Fibroblast of lung (primary cell): ENCODE results near the gene CORO2B. TPM values are rescaled to one million over a fixed set of nuclear protein-coding genes. Genes with fewer than 3 reads are reported as not detected.

Experiments
- DNase-seq, 2 donors: peaks; one replicate each; pipeline versions ENCODE4 v3.0.0 to v3.0.0-alpha.2; 2010; ENCODE audit warnings: low read depth in 2 of 2
- H2AFZ ChIP-seq: 2 replicates; pipeline ENCODE4 v1.5.1; 2012; ENCODE audit warnings: low read length, control low read depth, inconsistent platforms
- H3K27ac ChIP-seq: 2 replicates; pipeline ENCODE4 v1.5.1; 2011; ENCODE audit warnings: low read length, control low read depth; ENCODE audit not compliant: insufficient read depth
- H3K27me3 ChIP-seq: 2 replicates; pipeline ENCODE4 v1.5.1; 2011; ENCODE audit warnings: mild to moderate bottlenecking, low read length; ENCODE audit not compliant: control insufficient read depth, insufficient read depth
- H3K36me3 ChIP-seq: 2 replicates; pipeline ENCODE4 v1.5.1; 2011; ENCODE audit warnings: low read length; ENCODE audit not compliant: control insufficient read depth, insufficient read depth
- H3K4me1 ChIP-seq: 2 replicates; pipeline ENCODE4 v1.5.1; 2011; ENCODE audit warnings: low read length; ENCODE audit not compliant: control insufficient read depth, insufficient read depth; ENCODE audit errors: extremely low read depth
- H3K4me2 ChIP-seq: 2 replicates; pipeline ENCODE4 v1.5.1; 2011; ENCODE audit warnings: low read length, control low read depth; ENCODE audit not compliant: insufficient read depth; ENCODE audit errors: extremely low read depth
- H3K4me3 ChIP-seq, 4 experiments: fragments of 200-600 bp in 1 of 4; sonication (generic) in 1 of 4; replicated peaks in 1 of 4; 2 replicates each; pipeline ENCODE4 v1.5.1; 2011 to 2016; ENCODE audit warnings: low read length in 4 of 4, low read depth in 3 of 4, mild to moderate bottlenecking in 3 of 4, control low read depth in 2 of 4, inconsistent platforms in 1 of 4, mixed read lengths in 1 of 4; ENCODE audit not compliant: insufficient read depth in 1 of 4; ENCODE audit errors: control extremely low read depth in 1 of 4
- H3K79me2 ChIP-seq: 2 replicates; pipeline ENCODE4 v1.5.1; 2012; ENCODE audit warnings: mild to moderate bottlenecking, low read length, inconsistent platforms; ENCODE audit not compliant: control insufficient read depth, insufficient read depth
- H3K9ac ChIP-seq: 2 replicates; pipeline ENCODE4 v1.5.1; 2011; ENCODE audit warnings: mild to moderate bottlenecking, low read length, control low read depth; ENCODE audit not compliant: insufficient read depth
- H3K9me3 ChIP-seq: 2 replicates; pipeline ENCODE4 v1.5.1; 2012; ENCODE audit warnings: low read depth, low read length; ENCODE audit not compliant: control insufficient read depth, insufficient read depth
- H4K20me1 ChIP-seq: 2 replicates; pipeline ENCODE4 v1.5.1; 2011; ENCODE audit warnings: low read length; ENCODE audit not compliant: control insufficient read depth, insufficient read depth; ENCODE audit errors: extremely low read depth
- CTCF ChIP-seq, 2 donors: IDR thresholded peaks in 1 of 2; conservative IDR thresholded peaks in 1 of 2; 1 replicate in 1 of 2; 2 replicates in 1 of 2; pipeline ENCODE4 v1.5.1; 2011 to 2012; ENCODE audit warnings: low read length in 2 of 2, control low read depth in 1 of 2, inconsistent platforms in 1 of 2, low read depth in 1 of 2, mild to moderate bottlenecking in 1 of 2
- EZH2 ChIP-seq: IDR thresholded peaks from 2 replicates; pipeline ENCODE4 v1.5.1; 2012; ENCODE audit warnings: low read length, control low read depth, mild to moderate bottlenecking; ENCODE audit errors: missing control alignments
- polyA plus RNA-seq, 2 donors: library from polyadenylated mRNA; depleted of rRNA in 1 of 2; stranded (reverse) in 1 of 2; unstranded in 1 of 2; fragments of >200 nt; gene quantifications; 2 replicates each; pipeline ENCODE4 v1.2.1, GENCODE V29; 2011 to 2012; ENCODE audit warnings: missing spikeins in 1 of 2
- total RNA-seq: library from RNA; depleted of rRNA; stranded (reverse); fragments of >200 nt; gene quantifications from 2 replicates; pipeline ENCODE4 v1.2.1, GENCODE V29; 2014

The CORO2B gene
- total and polyA plus RNA-seq, 2 donors (not counting 1 experiment from before 2014, with no cell fraction given), result 17.5 to 25.3 TPM

- no peaks in the 10 kb centered on the region for H4K20me1 ChIP-seq
- H3K79me2 ChIP-seq, result no peaks in the 10 kb centered on the region
- TF ChIP-seq CTCF (conservative IDR thresholded peaks at IDR 0.05 in 1 of 2, IDR thresholded peaks at IDR 0.05 in 1 of 2; ENCODE audit: low read depth in 1 of 2, low read length in 2 of 2), result no peak
- no peak for TF ChIP-seq EZH2
- H3K27ac ChIP-seq, result no peak overlapping the region
- no peaks in the 10 kb centered on the region for H3K27me3 ChIP-seq
- H3K36me3 ChIP-seq, result no peaks in the 10 kb centered on the region
- H3K4me2 ChIP-seq, result no peak overlapping the region
- no peaks in the 10 kb centered on the region for H3K4me1 ChIP-seq
- no peak overlapping the region for H3K4me3 ChIP-seq
- no peak for DNase-seq
- no peaks in the 10 kb centered on the region for H3K9me3 ChIP-seq
- no peak overlapping the region for H3K9ac ChIP-seq
- no peak overlapping the region for H2AFZ ChIP-seq
These were observed 154.9 kb downstream of the CORO2B start for GRCh38 chr15:68733666-68734065.

- no peaks in the 10 kb centered on the region for H3K4me1 ChIP-seq
- no peak overlapping the region for H3K9ac ChIP-seq
- TF ChIP-seq EZH2 (no peak), CTCF (conservative IDR thresholded peaks at IDR 0.05 in 1 of 2, IDR thresholded peaks at IDR 0.05 in 1 of 2; ENCODE audit: low read depth in 1 of 2, low read length in 2 of 2) (no peak)
- H3K4me2 ChIP-seq, result no peak overlapping the region
- no peak overlapping the region for H3K27ac ChIP-seq
- H4K20me1 ChIP-seq, result no peaks in the 10 kb centered on the region
- no peaks in the 10 kb centered on the region for H3K27me3 ChIP-seq
- no peak for DNase-seq
- H3K9me3 ChIP-seq, result no peaks in the 10 kb centered on the region
- H3K4me3 ChIP-seq, result no peak overlapping the region
- no peaks in the 10 kb centered on the region for H3K36me3 ChIP-seq
- H3K79me2 ChIP-seq, result no peaks in the 10 kb centered on the region
- no peak overlapping the region for H2AFZ ChIP-seq
These were observed 155.6 kb downstream of the CORO2B start for GRCh38 chr15:68734352-68734751.

GRCh38 chr15:68734881-68735280, 156.1 kb downstream of the CORO2B start:
- Histone ChIP-seq H4K20me1 (no peaks in the 10 kb centered on the region), H3K9me3 (no peaks in the 10 kb centered on the region), H3K4me2 (no peak overlapping the region), H3K79me2 (no peaks in the 10 kb centered on the region), H3K4me3 (no peak overlapping the region), H3K9ac (no peak overlapping the region), H2AFZ (no peak overlapping the region), H3K27me3 (no peaks in the 10 kb centered on the region), H3K36me3 (no peaks in the 10 kb centered on the region), H3K27ac (no peak overlapping the region), H3K4me1 (no peaks in the 10 kb centered on the region)
- no peak for DNase-seq
- no peak for TF ChIP-seq EZH2
- no peak for TF ChIP-seq CTCF (conservative IDR thresholded peaks at IDR 0.05 in 1 of 2, IDR thresholded peaks at IDR 0.05 in 1 of 2; ENCODE audit: low read depth in 1 of 2, low read length in 2 of 2)
